Stromal cell of bone marrow (primary cell): ENCODE results near the gene RAD21L1.

Experiments
- DNase-seq: peaks from one replicate; pipeline ENCODE4 v3.0.0-alpha.2; 2012; ENCODE audit warnings: low read depth

RAD21L1 gene

DNA sequence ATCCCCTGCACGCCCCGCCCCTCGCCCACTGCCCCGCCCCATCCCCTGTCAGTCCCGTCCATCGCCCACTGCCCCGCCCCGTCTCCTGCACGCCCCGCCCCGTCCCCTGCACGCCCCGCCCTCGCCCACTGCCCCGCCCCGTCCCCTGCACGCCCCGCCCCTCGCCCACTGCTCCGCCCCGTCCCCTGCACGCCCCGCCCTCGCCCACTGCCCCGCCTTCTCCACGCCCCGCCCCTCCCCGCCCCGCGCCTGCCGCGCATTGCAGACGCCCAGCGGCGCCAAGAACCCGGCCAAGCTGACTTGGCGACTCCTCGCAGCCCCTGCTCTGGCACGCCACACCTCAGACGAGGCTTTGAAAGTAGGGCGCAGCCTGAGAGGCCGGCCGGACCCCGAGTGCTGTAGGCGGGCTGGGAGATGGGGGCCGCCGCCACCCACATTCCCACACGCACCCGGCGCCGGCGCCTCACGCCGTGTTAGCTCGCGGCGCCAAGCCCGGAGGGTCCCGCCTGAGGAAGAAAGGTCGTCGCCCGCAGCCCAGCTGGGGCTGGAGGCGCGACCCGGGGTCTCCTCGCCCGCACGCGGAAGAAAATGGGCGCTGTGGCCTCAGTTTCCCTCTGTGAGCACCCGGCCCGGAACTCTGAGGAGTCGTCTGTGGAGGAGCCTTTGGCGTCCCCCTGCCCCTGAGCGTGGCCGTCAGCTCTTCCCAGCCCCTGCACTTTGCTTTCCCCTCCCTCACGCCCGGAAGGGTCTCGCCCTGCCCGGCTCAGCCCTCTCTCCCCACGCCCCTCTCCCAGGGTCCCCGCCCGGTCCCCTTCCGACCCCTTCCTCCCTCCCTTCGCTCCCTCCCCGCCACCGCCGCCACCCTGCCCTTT, at the start of gene RAD21L1:
RAD21L1 (plus strand) TSS at position 262 of the 872 bp plus-strand sequence. CDS start 2,410 bp downstream, outside the sequence.
- DNase-seq, result no peak

DNA sequence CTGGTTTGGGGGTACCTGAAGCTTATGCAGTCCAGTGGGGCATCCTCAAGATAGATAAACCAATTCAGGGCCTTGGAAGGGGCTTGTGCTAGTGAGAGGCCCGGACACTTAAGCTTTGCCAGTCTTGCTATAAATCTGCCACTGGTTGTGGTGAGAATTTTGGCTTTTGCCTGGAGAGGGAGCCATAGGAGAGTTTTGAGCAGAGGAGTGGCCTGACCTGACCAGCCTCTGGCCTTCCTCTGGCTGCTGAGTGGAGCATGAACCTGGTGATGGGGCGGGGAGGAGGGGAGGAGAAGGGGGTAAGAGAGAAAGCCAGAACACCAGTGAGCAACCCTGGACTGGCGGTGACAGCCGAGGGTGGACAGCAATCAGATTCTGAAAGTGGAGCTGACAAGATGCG, 48.2 kb upstream of the RAD21L1 start:
- DNase-seq, result no peak

DNA sequence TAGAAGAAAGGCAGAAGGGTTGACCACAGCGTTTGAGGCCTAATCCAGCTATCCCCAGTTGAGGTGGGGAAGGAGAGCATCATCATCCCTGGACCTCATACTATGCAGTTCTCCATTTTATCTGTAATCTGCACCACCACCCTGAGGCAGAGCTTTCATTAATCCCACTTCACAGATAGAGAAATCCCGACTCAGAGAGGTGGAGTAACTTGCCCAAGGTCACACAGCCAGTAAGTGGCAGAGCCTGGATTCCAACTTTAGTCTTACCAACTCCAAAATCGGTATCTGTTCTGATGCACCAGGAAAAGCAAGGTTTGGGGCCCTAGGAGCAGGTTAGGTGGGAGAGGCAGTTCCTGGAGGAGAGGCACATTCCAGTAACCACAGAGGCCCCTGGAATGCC, 47.7 kb upstream of the RAD21L1 start:
- DNase-seq, result no peak

DNA sequence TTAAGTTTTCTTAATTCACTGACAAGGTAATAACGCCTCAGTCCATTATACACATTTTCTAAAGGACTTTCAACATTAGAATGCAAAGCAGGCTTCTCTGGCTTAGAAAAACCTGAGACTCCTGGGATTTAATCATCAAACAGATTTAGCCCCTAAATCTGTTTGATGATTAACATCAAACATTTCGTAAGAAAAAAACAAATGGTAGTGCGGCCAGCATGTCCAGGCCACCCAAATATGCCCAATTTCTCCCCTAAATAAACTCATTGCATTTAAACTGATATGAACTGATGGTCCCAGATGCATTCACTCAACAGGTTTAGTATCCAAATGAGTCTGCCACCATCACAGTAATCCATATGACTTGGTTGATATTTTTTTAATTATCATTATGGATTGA, 47.2 kb upstream of the RAD21L1 start:
- DNase-seq, result no peak

DNA sequence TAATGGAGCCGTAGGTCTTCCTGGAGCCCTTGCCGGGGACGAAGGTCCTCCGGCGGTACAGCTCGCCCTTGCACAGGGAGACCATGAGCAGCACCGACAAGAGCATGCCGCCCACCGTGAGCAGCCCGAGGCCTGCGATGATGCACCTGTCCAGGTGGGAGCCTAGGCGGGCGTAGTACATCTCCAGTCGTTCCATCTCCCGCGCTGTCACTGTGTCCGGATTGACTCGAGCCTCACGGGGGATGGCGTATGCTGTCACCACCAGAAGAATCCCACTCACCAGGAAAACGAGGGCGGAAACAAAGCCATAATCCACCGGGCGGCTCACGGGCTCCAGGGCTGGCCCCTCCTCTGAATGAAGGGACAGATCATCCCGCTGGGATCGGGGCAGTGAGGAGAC, 44.9 kb upstream of the RAD21L1 start:
- no peak for DNase-seq

GRCh38 chr20:1182106-1182505, 43.7 kb upstream of the RAD21L1 start:
- DNase-seq, result no peak

DNA sequence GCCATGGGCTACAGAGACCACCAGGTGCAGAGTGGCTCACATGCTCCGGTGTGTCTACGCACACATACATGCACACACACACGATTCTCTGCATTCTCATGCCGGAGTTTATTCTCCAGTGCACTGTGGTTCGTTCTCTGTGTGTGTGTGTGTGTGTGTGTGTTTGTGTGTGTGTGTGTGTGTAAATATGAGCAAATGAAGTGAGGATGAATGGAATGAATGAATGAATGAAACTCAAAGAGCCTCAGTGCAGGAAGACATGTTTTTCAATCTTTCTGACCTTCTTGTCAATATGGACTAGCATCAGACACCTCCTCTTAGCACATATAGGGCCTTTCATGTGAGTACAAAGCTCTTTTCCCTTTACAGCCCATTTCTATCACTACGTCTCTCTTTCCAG, 42.7 kb upstream of the RAD21L1 start:
- DNase-seq, result no peak

DNA sequence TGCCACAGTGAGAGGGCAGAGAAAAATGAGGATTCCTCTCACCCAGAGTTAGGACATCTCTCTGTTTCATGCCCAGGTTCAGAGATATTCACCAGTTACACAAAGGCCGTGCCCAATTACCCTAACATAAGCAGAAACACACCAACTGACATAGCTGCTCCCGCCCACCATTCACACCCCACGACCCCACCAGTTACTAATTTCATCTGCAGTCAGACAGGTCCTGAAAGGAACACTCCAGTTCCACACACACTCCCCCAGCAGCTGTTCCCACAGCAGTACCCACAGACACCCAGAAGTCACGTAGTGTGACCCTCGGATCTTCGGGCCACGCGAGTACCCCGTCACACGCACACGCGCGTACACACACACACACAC, 41.6 kb upstream of the RAD21L1 start:
- DNase-seq, result no peak

GRCh38 chr20:1184638-1185315, 41.1 kb upstream of the RAD21L1 start, which contains the start of gene TMEM74B:
Gene TMEM74B, minus strand, starts transcription at chr20:1184981. Its CDS starts 1,180 bp downstream, at chr20:1183801.
- DNase-seq, result no peak

GRCh38 chr20:1185316-1185741, 40.5 kb upstream of the RAD21L1 start:
- no peak for DNase-seq

DNA sequence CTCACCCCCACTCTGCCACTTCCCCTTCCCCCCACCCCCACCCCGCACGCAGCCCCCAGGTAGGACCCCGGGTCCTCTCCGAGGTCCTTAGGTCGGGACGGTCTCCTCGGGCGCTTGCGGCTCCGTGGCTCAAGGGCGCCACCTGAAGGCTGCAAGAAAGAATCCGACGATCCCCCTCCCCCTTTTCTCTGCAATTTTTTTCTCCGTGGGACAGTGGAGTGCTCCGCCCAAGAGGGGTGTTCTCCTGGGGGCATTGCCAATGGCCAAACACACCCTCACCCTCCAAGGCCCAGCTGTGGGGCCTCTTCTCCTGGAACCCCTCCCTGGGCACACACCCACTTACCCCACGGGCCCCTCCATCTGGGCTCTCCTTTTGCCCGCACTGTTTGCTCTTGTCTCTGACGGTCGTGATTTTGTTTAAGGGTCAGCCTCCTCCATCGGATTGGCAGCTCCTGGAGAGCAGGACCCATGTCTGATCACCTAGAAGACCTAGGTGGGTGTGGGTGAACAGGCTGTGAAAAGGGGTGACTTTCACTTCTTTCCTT, 40.0 kb upstream of the RAD21L1 start:
- no peak for DNase-seq

DNA sequence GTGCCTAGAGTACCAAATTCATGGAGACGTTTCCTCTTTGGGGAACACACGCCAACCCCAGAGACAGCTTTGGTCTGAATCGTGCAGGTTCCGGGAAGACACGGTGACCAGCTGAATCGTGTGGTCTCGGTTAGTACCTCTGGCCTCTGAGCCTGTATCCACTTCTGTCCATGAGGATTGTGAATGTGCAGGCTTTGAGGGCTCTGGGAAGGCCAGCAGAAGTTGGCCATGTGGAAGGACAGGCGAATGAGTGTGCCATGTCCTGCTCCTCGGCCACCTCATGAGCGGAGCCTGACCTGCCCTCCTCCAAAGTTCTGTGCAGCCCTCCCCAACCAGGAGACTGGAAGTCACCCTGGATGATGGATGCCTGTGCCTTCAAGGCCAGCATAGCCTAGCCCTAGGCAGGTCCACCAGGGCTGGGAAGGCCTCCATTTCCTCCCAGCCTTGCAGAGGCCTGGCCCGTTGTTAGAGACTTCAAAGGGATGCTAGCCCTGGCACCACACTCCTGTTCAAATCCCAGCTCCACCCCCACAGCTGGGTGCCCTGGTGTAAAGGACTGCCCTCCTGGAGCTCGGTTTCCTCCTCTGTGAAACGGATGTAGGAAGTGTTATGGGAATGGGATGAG, 39.4 kb upstream of the RAD21L1 start:
- DNase-seq, result no peak

DNA sequence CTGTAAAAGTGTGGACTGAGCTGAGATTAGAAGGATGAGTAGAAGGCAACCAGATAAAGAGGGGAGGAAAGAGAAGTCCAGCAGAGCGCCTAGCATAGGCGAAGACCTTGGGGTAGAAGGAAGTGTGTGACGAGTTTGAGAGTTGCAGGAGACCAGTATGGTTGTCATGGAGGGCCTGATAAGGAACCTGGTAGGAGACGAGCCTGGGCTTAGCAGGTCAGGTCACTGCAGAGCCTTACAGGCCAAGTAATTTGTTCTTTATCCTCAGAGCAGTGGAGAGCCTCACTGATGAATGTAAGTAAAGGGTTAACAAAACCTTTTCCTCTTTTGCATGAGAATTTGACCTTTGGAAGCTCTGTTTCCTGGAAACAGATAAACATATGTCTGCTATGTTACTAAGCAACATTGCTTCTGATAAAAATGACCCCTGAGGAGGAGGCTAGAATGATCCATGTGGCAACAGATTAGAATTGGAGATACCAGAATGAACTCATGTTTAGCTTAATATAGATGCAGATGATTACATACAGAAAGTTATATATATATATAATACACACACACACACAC, 38.2 kb upstream of the RAD21L1 start:
- DNase-seq, result no peak

GRCh38 chr20:1188347-1188746, 37.5 kb upstream of the RAD21L1 start:
- no peak for DNase-seq

DNA sequence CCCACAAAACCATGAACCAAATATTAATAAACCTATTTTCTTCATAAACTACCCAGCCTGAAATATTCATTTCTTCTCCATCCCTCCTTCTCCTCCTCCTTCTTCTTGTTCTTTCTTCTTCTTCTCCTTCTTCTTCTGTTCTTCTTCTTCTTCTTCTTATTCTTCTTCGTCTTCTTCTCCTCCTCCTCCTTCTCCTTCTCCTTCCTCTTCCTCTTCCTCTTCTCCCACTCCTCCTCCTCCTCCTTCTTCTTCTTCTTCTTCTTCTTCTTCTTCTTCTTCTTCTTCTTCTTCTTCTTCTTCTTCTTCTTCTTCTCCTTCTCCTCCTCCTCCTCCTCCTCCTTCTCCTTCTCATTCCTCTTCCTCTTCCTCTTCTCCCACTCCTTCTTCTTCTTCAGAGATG, 36.0 kb upstream of the RAD21L1 start:
- DNase-seq, result no peak

DNA sequence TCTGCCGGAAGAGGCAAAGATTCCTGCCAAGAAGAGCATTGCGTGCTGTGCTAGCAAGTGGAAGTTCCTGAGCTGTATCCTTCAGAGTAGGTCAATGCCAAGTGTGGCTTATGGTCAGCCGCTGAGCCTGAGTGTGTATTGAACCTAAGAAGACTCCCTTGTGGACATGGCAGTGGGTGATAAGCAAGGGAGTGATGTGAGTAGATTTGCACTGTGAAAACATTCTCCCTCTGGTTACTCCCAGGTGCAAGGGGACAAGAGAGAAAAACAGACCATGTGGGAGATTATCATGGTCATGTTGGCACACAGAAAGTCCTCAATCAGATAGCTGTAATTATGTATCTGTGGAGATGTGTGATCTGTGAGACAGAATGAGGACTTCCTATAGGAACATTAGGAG, 35.0 kb upstream of the RAD21L1 start:
- no peak for DNase-seq

DNA sequence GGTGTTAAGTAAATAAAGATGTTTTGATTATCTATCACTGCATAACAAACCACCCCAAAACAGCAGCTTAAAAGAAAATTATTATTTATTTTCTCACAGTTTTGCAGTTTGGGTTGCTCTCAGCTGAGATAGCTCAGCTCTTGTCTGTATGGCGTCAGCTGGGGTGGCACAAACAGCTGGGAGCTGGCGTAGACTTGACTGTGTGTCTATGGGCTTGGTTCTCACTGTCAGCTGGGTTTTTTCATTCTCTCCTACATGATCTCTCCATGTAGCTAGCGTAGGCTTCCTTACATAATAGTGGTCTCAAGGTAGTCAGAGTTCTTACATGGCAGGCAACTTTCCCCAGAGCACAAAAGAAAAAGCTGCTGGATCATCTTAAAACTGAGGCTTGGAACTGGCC, 34.5 kb upstream of the RAD21L1 start:
- no peak for DNase-seq

- no peak for DNase-seq
Observed at GRCh38 chr20:1195226-1195625, 30.6 kb upstream of the RAD21L1 start.

DNA sequence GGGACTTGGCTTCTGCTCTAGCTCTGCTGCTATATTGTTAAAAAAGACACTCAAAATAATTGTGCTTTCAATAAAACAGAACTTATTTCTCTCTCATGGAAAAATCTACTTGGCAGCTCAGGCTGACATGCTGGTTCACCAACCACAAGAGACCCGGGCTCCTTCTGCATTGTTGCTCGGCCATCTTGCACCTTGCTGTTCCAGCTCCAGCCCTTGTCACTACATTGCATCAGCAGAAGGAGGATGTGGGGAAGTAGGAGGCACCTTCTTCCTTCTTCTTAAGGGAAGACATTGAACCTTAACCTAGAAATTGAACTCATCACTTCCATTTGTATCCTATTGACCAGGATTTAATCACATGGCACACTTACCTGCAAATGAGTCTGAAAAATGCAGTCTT, 29.2 kb upstream of the RAD21L1 start:
- no peak for DNase-seq

GRCh38 chr20:1197801-1198200, 28.0 kb upstream of the RAD21L1 start:
- no peak for DNase-seq

DNA sequence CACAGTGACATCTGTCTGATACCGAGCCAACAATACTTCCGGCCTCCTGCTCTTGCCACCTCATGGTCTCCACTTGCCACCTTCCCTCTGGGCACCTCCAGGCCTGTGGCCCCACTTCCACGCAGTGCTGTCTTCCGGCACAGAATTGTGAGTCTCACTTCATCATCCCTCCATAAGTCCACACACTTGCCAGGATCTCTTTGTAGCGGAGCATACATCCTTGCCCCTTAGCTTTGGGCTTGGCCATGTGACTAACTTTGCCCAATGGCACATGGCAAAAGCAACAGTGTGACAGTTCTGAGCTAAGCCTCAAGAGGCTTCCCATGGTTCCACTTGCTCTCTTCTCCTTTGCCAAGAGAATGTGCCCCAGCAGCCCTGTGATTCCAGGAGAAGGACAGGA, 27.1 kb upstream of the RAD21L1 start:
- no peak for DNase-seq

DNA sequence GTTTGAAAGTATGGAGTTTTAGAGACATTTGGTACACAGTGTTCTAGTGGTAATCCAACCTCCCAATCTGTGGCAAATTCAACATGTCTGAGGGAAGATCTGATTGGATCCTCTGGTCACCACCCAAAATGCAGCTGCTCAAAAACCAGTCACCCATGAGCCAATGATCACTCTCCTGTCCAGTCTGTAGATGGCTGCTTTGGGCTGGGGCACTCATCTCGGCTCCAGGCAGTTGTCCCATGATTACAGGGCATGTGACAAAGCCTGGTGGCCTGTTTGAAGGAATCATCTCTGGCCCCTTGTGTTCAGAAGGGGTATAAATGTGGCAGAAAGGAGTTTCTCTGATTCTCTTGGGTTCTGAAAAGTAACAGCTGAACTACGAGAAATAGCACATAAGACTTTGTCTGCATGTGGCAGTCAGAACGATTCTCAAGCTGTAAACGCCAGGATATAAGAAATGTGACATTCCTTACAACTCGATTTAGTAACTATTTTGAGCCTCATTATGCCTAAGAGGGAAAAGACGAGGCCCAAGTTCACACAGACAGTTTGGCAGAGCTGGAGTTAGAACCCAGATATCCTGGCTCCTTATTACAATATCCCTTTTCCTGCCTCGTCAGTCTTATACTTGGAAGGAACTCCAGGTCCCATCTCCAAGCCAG, 26.5 kb upstream of the RAD21L1 start:
- DNase-seq, result no peak
